HEK293 (cell line): Measurements from ENCODE around the gene CD151.
A peak's percentile ranks its signal among the peaks of the same experiment; 100 is the strongest.

Source experiments
- CTCF ChIA-PET: fragments of 350-600 bp; formaldehyde crosslinking; extraction: SDS; loops from one replicate; lab custom pipeline; 2021; ENCODE audit warnings: antibody characterized with exemption; lab: Yijun Ruan, JAX
- POLR2A ChIA-PET: fragments of 300-600 bp; formaldehyde crosslinking; extraction: SDS; loops from one replicate; lab custom pipeline; 2020; ENCODE audit warnings: antibody characterized with exemption, inconsistent platforms; lab: Yijun Ruan, JAX
- H3K27ac ChIP-seq: fragments of 200-500 bp; sonication (Bioruptor generic); 2 replicates; pipeline ENCODE4 v1.5.1; 2014; ENCODE audit warnings: low read depth, low read length, control low read depth, inconsistent platforms; ENCODE audit errors: extremely low read depth
- H3K36me3 ChIP-seq, 2 experiments: fragments of 200-500 bp in 1 of 2; sonication (Bioruptor generic) in 1 of 2; 1 replicate in 1 of 2; 2 replicates in 1 of 2; pipeline ENCODE4 v1.5.1; 2014 to 2017; ENCODE audit warnings: inconsistent platforms in 2 of 2, low read length in 2 of 2; ENCODE audit not compliant: control insufficient read depth in 2 of 2, insufficient read depth in 1 of 2
- H3K4me1 ChIP-seq: fragments of 200-500 bp; sonication (Bioruptor generic); 2 replicates; pipeline ENCODE4 v1.5.1; 2014; ENCODE audit warnings: mild to moderate bottlenecking, low read length, inconsistent platforms; ENCODE audit not compliant: control insufficient read depth, insufficient read depth
- H3K4me3 ChIP-seq: 2 replicates; pipeline ENCODE4 v1.5.1; 2011; ENCODE audit warnings: low read depth, mild to moderate bottlenecking, control low read depth, low read length, moderate library complexity
- H3K9me3 ChIP-seq: fragments of 200-500 bp; sonication (Bioruptor generic); 2 replicates; pipeline ENCODE4 v1.5.1; 2014; ENCODE audit warnings: low read depth, low read length, inconsistent platforms; ENCODE audit not compliant: control insufficient read depth, insufficient read depth
- EGR2 ChIP-seq: fragments of 450-650 bp; formaldehyde crosslinking; IDR thresholded peaks from 2 replicates; pipeline ENCODE4 v1.5.1; 2016; ENCODE audit warnings: low read depth, missing biosample characterization, missing genetic modification characterization
- GLIS2 ChIP-seq: fragments of 450-650 bp; formaldehyde crosslinking; IDR thresholded peaks from 2 replicates; pipeline ENCODE4 v1.5.1; 2016; ENCODE audit warnings: missing biosample characterization, missing genetic modification characterization
- HOXA7 ChIP-seq: sonication (generic); formaldehyde crosslinking; IDR thresholded peaks from 2 replicates; pipeline ENCODE4 v1.8.1; 2022; ENCODE audit warnings: missing genetic modification reagents, borderline replicate concordance
- ZFHX2 ChIP-seq: fragments of 450-650 bp; formaldehyde crosslinking; conservative IDR thresholded peaks from 2 replicates; pipeline ENCODE4 v1.5.1; 2016; ENCODE audit warnings: missing biosample characterization, missing genetic modification characterization
- ZFP3 ChIP-seq: fragments of 450-650 bp; formaldehyde crosslinking; IDR thresholded peaks from 2 replicates; pipeline ENCODE4 v1.5.1; 2016; ENCODE audit warnings: low read depth, missing biosample characterization, missing genetic modification characterization
- ZIC2 ChIP-seq: fragments of 450-650 bp; formaldehyde crosslinking; IDR thresholded peaks from 2 replicates; pipeline ENCODE4 v1.5.1; 2016; ENCODE audit warnings: missing biosample characterization, missing genetic modification characterization
- ZNF10 ChIP-seq: fragments of 450-650 bp; formaldehyde crosslinking; IDR thresholded peaks from 2 replicates; pipeline ENCODE4 v1.5.1; 2017; ENCODE audit warnings: missing biosample characterization, missing genetic modification characterization
- ZNF239 ChIP-seq: fragments of 450-650 bp; formaldehyde crosslinking; IDR thresholded peaks from 2 replicates; pipeline ENCODE4 v1.5.1; 2016; ENCODE audit warnings: missing biosample characterization, missing genetic modification characterization
- ZNF501 ChIP-seq: fragments of 450-650 bp; formaldehyde crosslinking; IDR thresholded peaks from 2 replicates; pipeline ENCODE4 v1.5.1; 2016; ENCODE audit warnings: missing biosample characterization, missing genetic modification characterization
- ZNF600 ChIP-seq: fragments of 450-650 bp; formaldehyde crosslinking; IDR thresholded peaks from 2 replicates; pipeline ENCODE4 v1.5.1; 2016; ENCODE audit warnings: missing biosample characterization, missing genetic modification characterization
- TF ChIP-seq, protein P1 (sequence below): fragments of 450-650 bp; formaldehyde crosslinking; IDR thresholded peaks from 2 replicates; pipeline ENCODE4 v1.5.1; 2016; ENCODE audit warnings: missing biosample characterization, missing genetic modification characterization, borderline replicate concordance
- TF ChIP-seq, protein P2 (sequence below): fragments of 450-650 bp; formaldehyde crosslinking; IDR thresholded peaks from 2 replicates; pipeline ENCODE4 v1.5.1; 2016; ENCODE audit warnings: missing biosample characterization, missing genetic modification characterization
- TF ChIP-seq, protein P3 (sequence below): fragments of 450-650 bp; formaldehyde crosslinking; IDR thresholded peaks from 2 replicates; pipeline ENCODE4 v1.5.1; 2017; ENCODE audit warnings: missing biosample characterization, missing genetic modification characterization

Gene CD151

DNA sequence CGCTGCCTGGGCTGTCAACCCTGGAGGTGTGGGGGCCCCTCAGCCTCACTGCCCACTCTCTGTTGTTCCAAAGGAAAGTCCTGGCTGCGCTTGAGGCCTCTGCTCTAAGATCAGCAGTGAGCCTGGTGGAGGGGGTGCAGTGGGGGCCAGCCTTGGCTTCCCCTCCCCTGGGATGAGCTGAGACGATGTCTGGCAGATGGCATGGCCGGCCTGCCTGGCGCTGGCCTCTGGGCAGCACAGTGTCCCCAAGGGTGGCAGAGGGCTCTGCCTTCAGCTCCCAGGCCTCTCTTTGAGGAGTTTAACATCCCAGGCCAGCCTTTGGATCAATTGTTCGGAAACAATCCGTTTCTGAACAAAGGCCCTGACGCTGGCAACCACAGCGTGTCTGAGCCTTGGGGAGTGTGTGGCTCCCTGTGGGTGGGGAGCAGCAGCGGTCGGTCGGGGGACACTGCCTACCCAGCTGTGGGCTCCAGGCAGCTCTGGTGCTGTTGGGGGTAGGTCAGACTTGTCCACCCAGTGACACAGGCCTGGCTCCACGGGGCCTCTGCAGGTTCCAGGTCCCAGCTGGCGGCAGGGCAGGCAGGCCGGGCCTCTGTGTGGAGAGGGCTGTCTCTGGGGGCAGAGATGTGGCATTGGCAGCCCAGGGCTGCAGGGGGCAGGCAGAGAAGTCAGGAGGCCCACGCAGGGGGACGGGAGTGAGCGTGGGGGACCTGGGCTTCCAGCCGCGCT is 22.0 kb downstream of the CD151 start:
- Histone ChIP-seq H3K27ac (no peak overlapping the region), H3K36me3 (no peaks in the 10 kb centered on the region), H3K4me1 (no peaks in the 10 kb centered on the region), H3K4me3 (no peak overlapping the region), H3K9me3 (no peaks in the 10 kb centered on the region)
- CTCF ChIA-PET, result interaction anchor here (0.6 kb wide), 1 partner anchor 1182 kb away, joined by 3 read pairs; no protein-coding TSS in a partner anchor
- TF ChIP-seq GLIS2 (tag by site-specific recombination) (peak; percentile 25; the same call in 1 of the 2 replicates), ZFHX2 (tag by site-specific recombination) (peak; percentile 79), ZNF239 (tag by site-specific recombination) (no peak), HOXA7 (no peak), ZIC2 (peak; percentile 70), ZNF600 (tag by site-specific recombination) (peak; percentile 44; the same call in 1 of the 2 replicates), EGR2 (peak; percentile 69)
- TF ChIP-seq, protein P1, sequence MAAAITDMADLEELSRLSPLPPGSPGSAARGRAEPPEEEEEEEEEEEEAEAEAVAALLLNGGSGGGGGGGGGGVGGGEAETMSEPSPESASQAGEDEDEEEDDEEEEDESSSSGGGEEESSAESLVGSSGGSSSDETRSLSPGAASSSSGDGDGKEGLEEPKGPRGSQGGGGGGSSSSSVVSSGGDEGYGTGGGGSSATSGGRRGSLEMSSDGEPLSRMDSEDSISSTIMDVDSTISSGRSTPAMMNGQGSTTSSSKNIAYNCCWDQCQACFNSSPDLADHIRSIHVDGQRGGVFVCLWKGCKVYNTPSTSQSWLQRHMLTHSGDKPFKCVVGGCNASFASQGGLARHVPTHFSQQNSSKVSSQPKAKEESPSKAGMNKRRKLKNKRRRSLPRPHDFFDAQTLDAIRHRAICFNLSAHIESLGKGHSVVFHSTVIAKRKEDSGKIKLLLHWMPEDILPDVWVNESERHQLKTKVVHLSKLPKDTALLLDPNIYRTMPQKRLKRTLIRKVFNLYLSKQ (tag by site-specific recombination), result no peak
- TF ChIP-seq, protein P2, sequence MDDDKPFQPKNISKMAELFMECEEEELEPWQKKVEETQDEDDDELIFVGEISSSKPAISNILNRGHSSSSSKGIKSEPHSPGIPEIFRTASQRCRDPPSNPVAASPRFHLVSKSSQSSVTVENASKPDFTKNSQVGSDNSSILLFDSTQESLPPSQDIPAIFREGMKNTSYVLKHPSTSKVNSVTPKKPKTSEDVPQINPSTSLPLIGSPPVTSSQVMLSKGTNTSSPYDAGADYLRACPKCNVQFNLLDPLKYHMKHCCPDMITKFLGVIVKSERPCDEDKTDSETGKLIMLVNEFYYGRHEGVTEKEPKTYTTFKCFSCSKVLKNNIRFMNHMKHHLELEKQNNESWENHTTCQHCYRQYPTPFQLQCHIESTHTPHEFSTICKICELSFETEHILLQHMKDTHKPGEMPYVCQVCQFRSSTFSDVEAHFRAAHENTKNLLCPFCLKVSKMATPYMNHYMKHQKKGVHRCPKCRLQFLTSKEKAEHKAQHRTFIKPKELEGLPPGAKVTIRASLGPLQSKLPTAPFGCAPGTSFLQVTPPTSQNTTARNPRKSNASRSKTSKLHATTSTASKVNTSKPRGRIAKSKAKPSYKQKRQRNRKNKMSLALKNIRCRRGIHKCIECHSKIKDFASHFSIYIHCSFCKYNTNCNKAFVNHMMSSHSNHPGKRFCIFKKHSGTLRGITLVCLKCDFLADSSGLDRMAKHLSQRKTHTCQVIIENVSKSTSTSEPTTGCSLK (tag by site-specific recombination), result no peak
- POLR2A ChIA-PET, result interaction anchor here (1.0 kb wide), 1 partner anchor 14 kb away, joined by 3 read pairs; no protein-coding TSS in a partner anchor

DNA sequence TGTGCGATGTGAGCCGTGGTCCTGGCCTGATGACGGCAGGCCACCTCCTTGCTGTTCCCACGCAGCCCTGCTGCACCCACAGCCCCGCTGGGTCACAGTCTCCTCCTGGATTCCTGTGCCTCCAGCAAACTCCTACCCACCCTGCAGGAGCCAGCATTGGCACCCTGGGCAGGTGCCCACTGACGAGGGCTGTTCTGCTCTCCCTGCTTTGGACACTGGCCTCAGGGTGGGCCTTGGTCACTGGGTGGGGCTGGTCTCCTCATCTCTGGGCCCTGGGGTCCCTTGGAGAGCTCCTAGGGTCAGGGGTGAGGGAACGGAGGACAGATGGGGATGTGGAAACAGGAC is 22.6 kb downstream of the CD151 start:
- no peaks in the 10 kb centered on the region for H3K36me3 ChIP-seq
- no peak overlapping the region for H3K4me3 ChIP-seq
- H3K9me3 ChIP-seq, result no peaks in the 10 kb centered on the region
- no peak overlapping the region for H3K27ac ChIP-seq
- POLR2A ChIA-PET, result interaction anchor here (1.0 kb wide), 1 partner anchor 14 kb away, joined by 3 read pairs; no protein-coding TSS in a partner anchor
- peak; percentile 64; the same call in 1 of the 2 replicates for TF ChIP-seq ZFP3
- TF ChIP-seq, protein P1 (tag by site-specific recombination), result no peak
- TF ChIP-seq ZIC2, result 0 out of 2 replicates have a peak, but pooled peaks have one; percentile 16
- TF ChIP-seq, protein P3, sequence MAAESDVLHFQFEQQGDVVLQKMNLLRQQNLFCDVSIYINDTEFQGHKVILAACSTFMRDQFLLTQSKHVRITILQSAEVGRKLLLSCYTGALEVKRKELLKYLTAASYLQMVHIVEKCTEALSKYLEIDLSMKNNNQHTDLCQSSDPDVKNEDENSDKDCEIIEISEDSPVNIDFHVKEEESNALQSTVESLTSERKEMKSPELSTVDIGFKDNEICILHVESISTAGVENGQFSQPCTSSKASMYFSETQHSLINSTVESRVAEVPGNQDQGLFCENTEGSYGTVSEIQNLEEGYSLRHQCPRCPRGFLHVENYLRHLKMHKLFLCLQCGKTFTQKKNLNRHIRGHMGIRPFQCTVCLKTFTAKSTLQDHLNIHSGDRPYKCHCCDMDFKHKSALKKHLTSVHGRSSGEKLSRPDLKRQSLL (tag by site-specific recombination), result no peak
- 0 out of 2 replicates have a peak, but pooled peaks have one; percentile 2 for TF ChIP-seq GLIS2 (tag by site-specific recombination)
- TF ChIP-seq, all 188 proteins: peak for 3
- H3K4me1 ChIP-seq, result no peaks in the 10 kb centered on the region
- CTCF ChIA-PET, result interaction anchor here (0.7 kb wide), 1 partner anchor 9 kb away, joined by 3 read pairs; no protein-coding TSS in a partner anchor

DNA sequence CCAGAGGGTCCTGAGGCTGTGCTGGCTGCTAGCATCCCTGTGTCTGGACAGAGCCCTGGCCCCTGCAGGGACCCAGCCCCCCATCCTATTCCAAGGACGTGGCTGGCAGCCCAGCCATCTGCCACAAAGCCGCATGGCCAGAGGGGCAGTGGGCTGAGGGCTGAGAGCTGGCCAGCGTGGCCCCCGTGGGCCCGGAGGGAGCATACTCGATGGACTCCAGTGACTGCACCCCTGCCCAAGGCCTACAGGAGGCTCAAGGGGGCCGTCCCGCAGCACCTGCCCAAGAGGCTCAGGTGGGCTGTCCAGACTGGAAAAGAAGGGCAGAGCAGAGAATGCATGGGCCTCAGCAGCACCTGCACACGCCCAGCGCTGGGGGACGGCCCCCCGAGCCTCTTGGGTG is 23.0 kb downstream of the CD151 start:
- H3K27ac ChIP-seq, result no peak overlapping the region
- no peaks in the 10 kb centered on the region for H3K36me3 ChIP-seq
- ChIA-PET POLR2A (interaction anchor here (1.1 to 1.3 kb wide), 2 partner anchors 25 to 36 kb away, joined by 3 to 7 read pairs; no protein-coding TSS in a partner anchor), CTCF (interaction anchor here (0.7 to 1.1 kb wide), 2 partner anchors 9 to 42 kb away, joined by 3 read pairs; no protein-coding TSS in a partner anchor)
- no peaks in the 10 kb centered on the region for H3K4me1 ChIP-seq
- no peak overlapping the region for H3K4me3 ChIP-seq
- TF ChIP-seq ZNF10 (tag by site-specific recombination) (0 out of 2 replicates have a peak, but pooled peaks have one; percentile 43), ZNF501 (no peak)
- H3K9me3 ChIP-seq, result no peaks in the 10 kb centered on the region
